Stimulated activated naive B cell treated with anti-CD40 and anti-IgM and Interleukin-4, amounts not matched to agents 10 μg/mL and 1 μg/mL and 100 μg/mL, for 72 hours (primary cell): Measurements from ENCODE around the gene FUT1.

Source experiments
- ATAC-seq, 2 donors: fragments of 150-1000 bp; cut with Tn5 transposase; replicated peaks; 2 replicates each; pipeline ENCODE4 v1.10.0; 2021; ENCODE audit warnings: moderate library complexity in 1 of 2
- DNase-seq: peaks from one replicate; pipeline ENCODE4 v3.0.0; 2021
- H3K27ac Mint-ChIP-seq: one replicate; pipeline ENCODE4 v1.8.0; 2022; ENCODE audit warnings: mild to moderate bottlenecking, mixed read lengths
- H3K27me3 Mint-ChIP-seq, 2 donors: one replicate each; pipeline ENCODE4 v1.8.0; 2022; ENCODE audit warnings: mixed read lengths in 2 of 2
- H3K36me3 Mint-ChIP-seq, 2 donors: one replicate each; pipeline ENCODE4 v1.8.0; 2022; ENCODE audit warnings: mixed read lengths in 2 of 2, mild to moderate bottlenecking in 1 of 2
- H3K4me1 Mint-ChIP-seq, 2 donors: one replicate each; pipeline ENCODE4 v1.8.0; 2022; ENCODE audit warnings: mixed read lengths in 2 of 2, mild to moderate bottlenecking in 1 of 2
- H3K4me3 Mint-ChIP-seq, 2 donors: one replicate each; pipeline ENCODE4 v1.8.0; 2022; ENCODE audit warnings: mild to moderate bottlenecking in 2 of 2, mixed read lengths in 2 of 2, moderate library complexity in 1 of 2
- H3K9me3 Mint-ChIP-seq, 2 donors: one replicate each; pipeline ENCODE4 v1.8.0; 2022; ENCODE audit warnings: mixed read lengths in 2 of 2, mild to moderate bottlenecking in 1 of 2

Gene FUT1

DNA sequence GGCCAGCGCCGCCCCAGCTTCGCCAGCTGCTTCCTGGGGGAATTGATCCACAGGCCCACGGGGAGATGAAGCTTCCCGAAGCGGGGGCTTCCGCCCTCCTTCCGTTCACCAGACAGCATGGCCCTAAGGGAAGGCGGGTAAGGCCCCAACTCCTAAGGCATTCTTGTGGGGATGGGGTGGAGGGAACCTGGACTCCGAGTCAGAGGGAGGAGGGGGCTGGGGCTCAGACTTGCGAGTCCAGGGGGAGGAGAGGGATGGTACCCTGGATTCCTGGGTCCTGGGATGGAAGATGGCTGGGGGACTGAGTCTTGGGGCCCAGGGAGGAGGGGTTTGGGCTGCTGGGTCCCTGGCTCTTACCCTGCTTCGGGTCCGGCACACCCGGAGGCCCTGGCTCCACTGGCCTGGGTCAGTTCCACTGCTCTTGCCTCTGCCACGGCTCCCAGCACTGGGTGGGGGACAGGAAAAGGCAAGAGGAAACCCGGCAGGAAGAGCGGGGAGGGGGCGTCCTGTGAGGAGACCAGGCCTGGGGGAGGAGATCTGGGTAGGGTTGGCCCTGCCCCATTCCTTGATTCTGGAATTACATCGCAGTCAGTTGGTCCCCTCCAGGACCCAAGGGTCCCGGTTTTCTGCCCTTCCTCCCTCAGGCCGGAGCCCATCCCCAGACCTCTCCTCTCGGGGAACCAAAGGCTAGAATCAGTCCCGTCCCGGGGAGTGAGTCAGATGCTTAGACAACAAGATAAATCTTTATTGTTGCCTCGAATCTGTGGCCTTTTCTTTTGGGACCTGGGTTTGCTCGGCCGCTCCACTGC is 12.1 kb downstream of the FUT1 start, which contains the start of gene RASIP1:
Gene RASIP1, minus strand, starts transcription at position 447 of the 809 bp plus-strand sequence. Its CDS starts 328 bp downstream, at position 119.
- Mint-ChIP-seq H3K4me3 (peak within 1 kb of the TSS; percentile 40 to 55), H3K36me3 (peaks cover 0 to 1% of the 10 kb centered on the region in 2 donors), H3K4me1 (peaks cover 14 to 18% of the 10 kb centered on the region in 2 donors), H3K9me3 (peaks cover 0 to 2% of the 10 kb centered on the region in 2 donors), H3K27me3 (peaks cover 30 to 31% of the 10 kb centered on the region in 2 donors), H3K27ac (no peak within 1 kb of the TSS)
- DNase-seq (no peak), ATAC-seq (no peak)

DNA sequence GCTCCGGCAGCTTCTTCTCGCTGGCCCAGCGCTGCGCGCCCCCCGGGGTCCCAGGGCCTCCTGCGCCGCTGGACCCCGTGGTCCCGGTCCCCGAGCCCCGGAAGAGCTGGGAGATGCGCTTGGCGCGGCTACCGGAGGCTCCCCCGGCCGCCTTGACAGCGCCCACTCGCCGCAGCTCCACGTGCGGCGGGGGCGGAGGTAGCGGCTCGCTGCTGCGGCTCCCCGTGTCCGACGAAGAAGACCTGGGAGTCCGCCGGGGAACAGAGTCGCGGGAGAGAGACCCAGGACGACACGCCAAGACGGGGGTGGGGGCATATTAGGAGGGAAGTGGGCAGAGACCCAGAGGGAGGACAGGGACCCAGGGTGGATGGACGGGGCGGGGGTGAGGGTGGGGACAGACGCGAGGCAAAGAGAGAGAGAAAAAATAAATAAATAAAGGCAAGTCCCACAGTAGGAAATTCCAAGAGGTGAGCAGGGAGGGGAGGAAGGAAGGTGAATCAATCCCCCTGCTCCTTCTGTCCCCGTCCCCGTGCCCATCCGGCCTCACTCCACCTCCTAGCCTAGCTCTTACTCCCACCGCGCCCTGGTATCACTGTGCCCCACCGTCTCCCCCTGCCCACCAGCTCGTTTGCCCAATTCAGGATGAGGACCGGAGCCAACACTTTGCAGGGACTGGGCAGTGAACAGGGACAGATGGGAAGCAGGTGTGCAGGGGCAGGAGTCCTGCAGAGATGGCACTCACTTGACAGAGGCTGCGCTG is 12.9 kb downstream of the FUT1 start:
- Mint-ChIP-seq H3K27me3 (peaks cover 28 to 31% of the 10 kb centered on the region in 2 donors), H3K4me1 (peaks cover 14 to 18% of the 10 kb centered on the region in 2 donors), H3K36me3 (peaks cover 0 to 1% of the 10 kb centered on the region in 2 donors), H3K9me3 (peaks cover 0 to 2% of the 10 kb centered on the region in 2 donors), H3K27ac (no peak overlapping the region), H3K4me3 (peak overlapping the region; percentile 40 to 55)
- no peak for ATAC-seq
- no peak for DNase-seq

DNA sequence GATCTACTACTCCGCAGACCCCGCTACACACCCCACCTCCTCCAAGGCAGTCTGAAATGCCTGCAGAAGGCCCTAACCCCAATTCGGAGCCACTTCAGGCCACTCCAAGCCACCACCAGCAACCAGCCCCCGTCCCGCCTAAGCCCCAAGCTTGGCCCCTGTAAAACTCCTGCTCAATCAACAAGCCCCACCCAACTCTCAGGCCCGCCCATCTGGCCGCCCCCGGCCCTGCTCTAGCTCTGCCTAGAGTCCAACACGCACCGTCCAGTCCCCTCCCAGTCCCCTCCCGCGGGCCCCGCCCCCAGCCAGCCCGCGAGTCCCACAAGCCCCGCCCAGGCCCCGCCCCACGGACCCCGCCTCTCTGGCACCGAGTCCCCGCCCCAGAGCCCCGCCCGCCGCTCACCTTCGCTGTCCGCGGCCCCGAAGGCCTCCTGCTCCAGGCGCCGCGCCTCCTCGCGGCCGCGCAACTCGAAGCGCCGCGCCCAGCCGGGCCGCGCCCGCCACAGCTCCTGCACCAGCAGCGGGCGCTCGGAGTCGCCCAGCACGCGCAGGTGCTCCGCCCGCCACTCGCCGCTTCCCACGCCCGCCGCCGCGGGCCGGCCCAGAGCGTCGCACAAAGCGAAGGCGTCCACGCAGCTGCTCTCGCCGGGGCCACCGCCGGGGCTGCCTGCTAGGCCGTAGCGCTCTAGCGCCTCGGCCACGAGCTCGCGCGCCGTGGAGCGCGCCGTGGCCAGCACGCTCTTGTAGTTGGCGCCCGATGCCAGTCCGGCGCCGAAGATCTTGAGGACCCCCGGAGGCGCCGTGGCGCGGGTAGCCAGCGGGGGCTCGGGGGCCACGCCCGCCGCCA is 13.7 kb downstream of the FUT1 start:
- Mint-ChIP-seq H3K27ac (peak overlapping the region; percentile 42), H3K4me1 (peaks cover 14 to 18% of the 10 kb centered on the region in 2 donors), H3K27me3 (peaks cover 26 to 28% of the 10 kb centered on the region in 2 donors), H3K4me3 (peak overlapping the region; percentile 74 to 79), H3K36me3 (peaks cover 0 to 1% of the 10 kb centered on the region in 2 donors), H3K9me3 (peaks cover 0 to 2% of the 10 kb centered on the region in 2 donors)
- ATAC-seq = peak; percentile 92 to 93
- peak; percentile 83 for DNase-seq

- DNase-seq = no peak
- peaks cover 0 to 1% of the 10 kb centered on the region in 2 donors for H3K36me3 Mint-ChIP-seq
- ATAC-seq = no peak
- peaks cover 14 to 18% of the 10 kb centered on the region in 2 donors for H3K4me1 Mint-ChIP-seq
- H3K9me3 Mint-ChIP-seq = peaks cover 0 to 2% of the 10 kb centered on the region in 2 donors
- H3K4me3 Mint-ChIP-seq = no peak overlapping the region
- peak overlapping the region; percentile 62 for H3K27ac Mint-ChIP-seq
- H3K27me3 Mint-ChIP-seq = peaks cover 25 to 38% of the 10 kb centered on the region in 2 donors
Measured at GRCh38 chr19:48737360-48737998, 15.0 kb downstream of the FUT1 start.

DNA sequence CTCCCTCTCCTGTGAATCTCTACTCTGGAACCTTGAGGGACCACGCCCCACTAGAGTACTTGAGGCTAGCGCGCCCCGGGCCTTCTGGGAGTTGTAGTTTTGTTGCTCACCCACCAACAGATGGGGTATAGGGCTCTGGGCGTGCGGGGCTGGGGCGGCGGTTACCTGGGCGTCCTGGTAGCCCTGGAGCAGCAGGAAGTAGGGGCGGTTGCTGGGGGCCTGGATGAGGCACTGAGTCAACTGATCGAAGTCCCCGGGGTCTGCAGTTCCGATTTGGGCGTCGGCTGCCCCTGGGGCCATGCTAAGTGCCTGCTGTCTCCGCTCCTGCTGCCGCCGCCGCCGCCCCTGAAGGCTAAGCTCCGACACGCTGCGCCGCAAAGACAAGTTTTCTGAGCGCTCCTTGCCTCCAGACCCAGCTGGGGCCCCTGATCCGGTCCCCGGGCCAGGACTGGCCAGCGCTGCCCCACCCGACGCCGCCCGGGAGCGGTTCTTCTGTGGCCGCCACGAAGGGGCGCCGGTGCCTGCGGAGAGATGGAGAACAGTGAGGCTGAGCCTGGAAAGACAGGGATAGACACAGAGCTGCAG is 17.3 kb downstream of the FUT1 start:
- peaks cover 0 to 7% of the 10 kb centered on the region in 2 donors for H3K9me3 Mint-ChIP-seq
- H3K4me3 Mint-ChIP-seq = no peak overlapping the region
- peaks cover 11 to 28% of the 10 kb centered on the region in 2 donors for H3K27me3 Mint-ChIP-seq
- ATAC-seq (no peak), DNase-seq (no peak)
- no peak overlapping the region for H3K27ac Mint-ChIP-seq
- H3K4me1 Mint-ChIP-seq = peaks cover 9 to 13% of the 10 kb centered on the region in 2 donors
- H3K36me3 Mint-ChIP-seq = no peaks in the 10 kb centered on the region

DNA sequence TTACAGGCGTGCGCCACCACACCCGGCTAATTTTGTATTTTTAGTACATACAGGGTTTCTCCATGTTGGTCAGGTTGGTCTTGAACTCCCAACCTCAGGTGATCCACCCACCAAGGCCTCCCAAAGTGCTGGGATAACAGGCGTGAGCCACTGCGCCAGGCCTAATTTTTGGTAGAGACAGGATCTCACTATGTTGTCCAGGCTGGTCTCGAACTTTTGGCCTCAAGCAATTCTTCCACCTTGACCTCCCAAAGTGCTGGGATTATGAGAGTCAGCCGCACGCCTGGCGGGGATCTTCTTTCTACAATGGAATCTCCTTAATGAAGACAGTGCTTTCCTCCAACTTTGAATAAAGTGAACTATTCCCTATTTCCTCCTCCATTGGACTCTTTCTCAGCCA is 17.8 kb downstream of the FUT1 start:
- DNase-seq (no peak), ATAC-seq (no peak)
- no peak overlapping the region for H3K4me3 Mint-ChIP-seq
- peaks cover 6 to 23% of the 10 kb centered on the region in 2 donors for H3K27me3 Mint-ChIP-seq
- H3K9me3 Mint-ChIP-seq = peaks cover 0 to 7% of the 10 kb centered on the region in 2 donors
- H3K36me3 Mint-ChIP-seq = no peaks in the 10 kb centered on the region
- no peak overlapping the region for H3K27ac Mint-ChIP-seq
- H3K4me1 Mint-ChIP-seq = peaks cover 6 to 8% of the 10 kb centered on the region in 2 donors

- Mint-ChIP-seq H3K27me3 (peaks cover 6 to 20% of the 10 kb centered on the region in 2 donors), H3K4me1 (peaks cover 3 to 6% of the 10 kb centered on the region in 2 donors), H3K36me3 (peaks cover 3 to 8% of the 10 kb centered on the region in 2 donors), H3K4me3 (no peak overlapping the region), H3K27ac (no peak overlapping the region), H3K9me3 (peaks cover 3 to 8% of the 10 kb centered on the region in 2 donors)
- DNase-seq (no peak), ATAC-seq (no peak)
Measured at GRCh38 chr19:48731452-48731851, 21.0 kb downstream of the FUT1 start.

DNA sequence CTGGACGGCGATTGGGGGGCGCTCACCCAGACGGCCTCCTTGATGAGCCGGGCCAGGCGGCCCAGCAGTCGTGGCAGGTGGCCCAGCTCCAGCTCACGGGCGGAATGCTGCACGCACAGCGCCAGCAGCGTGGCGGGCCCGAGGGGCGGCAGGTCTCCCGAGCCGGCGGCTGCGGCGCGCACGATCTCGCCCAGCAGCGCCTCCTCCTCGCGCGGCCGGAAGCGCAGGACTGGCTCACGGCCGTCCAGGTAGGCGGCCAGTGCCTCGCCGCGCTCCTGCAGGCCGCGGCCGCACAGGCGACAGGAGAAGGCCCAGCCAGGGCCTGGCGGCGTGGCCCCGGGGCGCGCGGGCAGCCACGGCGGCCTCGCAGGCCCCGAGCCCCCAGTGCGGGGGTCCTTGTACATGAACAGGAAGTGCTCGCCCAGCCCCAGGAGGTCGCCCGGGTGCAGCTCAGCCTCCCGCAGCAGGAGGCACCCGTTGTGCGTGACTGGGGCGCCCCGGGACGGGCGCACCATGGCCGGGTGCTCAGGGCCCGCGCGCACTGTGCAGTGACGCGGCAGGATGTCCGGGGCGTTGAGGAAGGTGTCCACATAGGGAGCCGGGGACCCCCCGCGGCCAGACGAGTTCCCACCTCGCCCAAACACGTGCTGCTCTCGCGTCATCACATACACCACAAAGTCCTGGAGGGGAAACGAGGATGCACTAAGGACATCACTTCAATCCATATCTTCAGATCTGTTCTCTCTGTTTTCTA is 23.4 kb downstream of the FUT1 start:
- no peak for ATAC-seq

DNA sequence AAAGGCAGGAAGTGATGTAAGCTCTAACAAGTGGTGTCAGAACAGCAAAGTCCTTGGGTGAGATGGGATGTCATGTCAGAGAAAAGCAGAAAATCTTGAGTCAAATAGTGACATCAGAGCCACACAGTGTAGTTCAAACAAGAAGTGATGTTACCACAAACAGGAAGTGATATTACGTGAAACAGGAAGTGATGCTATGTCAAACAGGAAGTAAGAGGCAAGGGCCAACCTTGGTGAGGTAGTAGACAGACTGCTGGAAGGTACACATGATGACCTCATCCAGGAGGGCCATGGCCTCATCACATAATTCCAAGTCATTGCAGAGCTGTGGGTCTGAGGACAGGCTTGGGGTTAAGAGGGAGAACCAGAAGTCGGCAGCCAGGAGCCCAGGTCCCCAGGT is 25.9 kb downstream of the FUT1 start:
- peaks cover 0 to 4% of the 10 kb centered on the region in 2 donors for H3K27me3 Mint-ChIP-seq
- H3K4me3 Mint-ChIP-seq = peak overlapping the region in 1 of 2 donors; percentile 63
- DNase-seq (no peak), ATAC-seq (peak; percentile 77 to 78)
- H3K27ac Mint-ChIP-seq = peak overlapping the region; percentile 93
- peaks cover 13 to 20% of the 10 kb centered on the region in 2 donors for H3K36me3 Mint-ChIP-seq
- H3K4me1 Mint-ChIP-seq = peaks cover 16 to 21% of the 10 kb centered on the region in 2 donors
- peaks cover 16 to 19% of the 10 kb centered on the region in 2 donors for H3K9me3 Mint-ChIP-seq

More for the DNA sequence above, 23.4 kb downstream of the FUT1 start:
- peaks cover 6 to 20% of the 10 kb centered on the region in 2 donors for H3K27me3 Mint-ChIP-seq
- H3K27ac Mint-ChIP-seq = no peak overlapping the region
- peaks cover 13 to 20% of the 10 kb centered on the region in 2 donors for H3K36me3 Mint-ChIP-seq
- DNase-seq = no peak
- H3K4me3 Mint-ChIP-seq = no peak overlapping the region
- H3K9me3 Mint-ChIP-seq = peaks cover 16 to 20% of the 10 kb centered on the region in 2 donors
- peaks cover 16 to 21% of the 10 kb centered on the region in 2 donors for H3K4me1 Mint-ChIP-seq

GRCh38 chr19:48724796-48725753 is 27.4 kb downstream of the FUT1 start:
- H3K27ac Mint-ChIP-seq = peak overlapping the region; percentile 88
- peak; percentile 64 to 68 for ATAC-seq
- DNase-seq = peak; percentile 46
- H3K27me3 Mint-ChIP-seq = no peaks in the 10 kb centered on the region
- peaks cover 13 to 20% of the 10 kb centered on the region in 2 donors for H3K36me3 Mint-ChIP-seq
- H3K4me1 Mint-ChIP-seq = peaks cover 18 to 34% of the 10 kb centered on the region in 2 donors
- H3K4me3 Mint-ChIP-seq = peak overlapping the region; percentile 18 to 53
- peaks cover 15 to 16% of the 10 kb centered on the region in 2 donors for H3K9me3 Mint-ChIP-seq

GRCh38 chr19:48722196-48722708 is 30.2 kb downstream of the FUT1 start:
- Mint-ChIP-seq H3K9me3 (peaks cover 15 to 16% of the 10 kb centered on the region in 2 donors), H3K36me3 (peaks cover 13 to 20% of the 10 kb centered on the region in 2 donors), H3K4me1 (peaks cover 18 to 34% of the 10 kb centered on the region in 2 donors), H3K4me3 (no peak overlapping the region), H3K27me3 (no peaks in the 10 kb centered on the region), H3K27ac (no peak overlapping the region)
- no peak for DNase-seq
- no peak for ATAC-seq
